KMS-11 (cell line): ENCODE measurements around the gene VEGFB.
A peak's percentile ranks its signal among the peaks of the same experiment; 100 is the strongest.
"Not testable (repeated sequence)": the region's sequence is repeated elsewhere in the genome, so short reads cannot be mapped to it uniquely, and the experiment has no call there.

Experiments
- H2AFZ ChIP-seq: fragments of 200-600 bp; sonication (generic); 2 replicates; pipeline ENCODE4 v1.6.1; 2016; ENCODE audit warnings: antibody characterized with exemption, mixed run types, low read depth
- H3K27ac ChIP-seq: fragments of 200-600 bp; sonication (generic); 2 replicates; pipeline ENCODE4 v1.6.1; 2016; ENCODE audit warnings: mild to moderate bottlenecking, mixed run types
- H3K27me3 ChIP-seq: fragments of 200-600 bp; sonication (generic); 2 replicates; pipeline ENCODE4 v1.6.1; 2017; ENCODE audit warnings: mild to moderate bottlenecking, low read depth, mixed run types, moderate library complexity; ENCODE audit not compliant: insufficient read depth
- H3K36me3 ChIP-seq: fragments of 200-600 bp; sonication (generic); 2 replicates; pipeline ENCODE4 v1.6.1; 2017; ENCODE audit warnings: mild to moderate bottlenecking, mixed run types; ENCODE audit not compliant: insufficient read depth
- H3K4me1 ChIP-seq: fragments of 200-600 bp; sonication (generic); 2 replicates; pipeline ENCODE4 v1.6.1; 2016; ENCODE audit warnings: mild to moderate bottlenecking, low read depth, mixed run types; ENCODE audit not compliant: poor library complexity, severe bottlenecking
- H3K4me2 ChIP-seq: fragments of 200-600 bp; sonication (generic); 2 replicates; pipeline ENCODE4 v1.7.0; 2016; ENCODE audit warnings: mild to moderate bottlenecking, mixed run types
- H3K4me3 ChIP-seq: fragments of 200-600 bp; sonication (generic); IDR thresholded peaks from 2 replicates; pipeline ENCODE4 v1.6.1; 2017; ENCODE audit warnings: low read depth, low read length, mixed read lengths; ENCODE audit not compliant: insufficient read depth
- H3K79me2 ChIP-seq: fragments of 200-600 bp; sonication (generic); 2 replicates; pipeline ENCODE4 v1.6.1; 2016; ENCODE audit warnings: low read depth, mixed run types; ENCODE audit not compliant: insufficient read depth
- H3K9ac ChIP-seq: fragments of 200-600 bp; sonication (generic); 2 replicates; pipeline ENCODE4 v1.6.1; 2016; ENCODE audit warnings: mild to moderate bottlenecking, mixed run types
- H4K20me1 ChIP-seq: fragments of 200-600 bp; sonication (generic); 2 replicates; pipeline ENCODE4 v1.6.1; 2016; ENCODE audit warnings: mild to moderate bottlenecking, mixed run types; ENCODE audit not compliant: insufficient read depth
- TF ChIP-seq, protein P1 (sequence below): fragments of 200-600 bp; sonication (generic); conservative IDR thresholded peaks from 2 replicates; pipeline ENCODE4 v1.6.1; 2017; ENCODE audit warnings: low read depth, mild to moderate bottlenecking, antibody characterized with exemption, low read length, moderate library complexity, mixed read lengths

Gene VEGFB

DNA sequence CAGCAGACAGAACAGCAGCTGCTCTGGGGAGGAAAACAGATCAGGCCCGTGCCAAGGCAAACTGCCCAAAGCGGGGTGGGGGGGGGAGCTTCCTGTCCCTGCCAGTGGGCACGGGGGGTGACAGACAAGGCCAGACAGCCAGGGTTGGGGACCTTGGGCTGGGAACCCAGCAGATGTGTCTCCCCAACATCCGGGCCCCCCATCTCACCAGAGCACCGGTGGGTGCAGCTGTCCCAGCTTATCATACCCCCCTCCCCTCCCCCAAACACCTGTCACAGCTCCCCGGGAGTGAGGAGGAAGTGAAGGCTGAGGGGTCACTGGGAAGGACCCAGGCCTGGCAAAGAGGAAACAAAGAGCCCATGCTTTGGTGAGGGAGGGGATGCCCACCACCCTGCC is 11.0 kb downstream of the VEGFB start:
- Histone ChIP-seq H3K4me2 (peak overlapping the region; percentile 73), H3K4me1 (peaks cover 22% of the 10 kb centered on the region), H3K4me3 (no peak overlapping the region), H3K27me3 (no peaks in the 10 kb centered on the region), H3K27ac (peak overlapping the region; percentile 66), H3K79me2 (peaks cover 31% of the 10 kb centered on the region), H3K9ac (peak overlapping the region; percentile 81), H3K36me3 (peaks cover 4% of the 10 kb centered on the region; the same call in 1 of the 2 replicates), H4K20me1 (no peaks in the 10 kb centered on the region), H2AFZ (no peak overlapping the region)
- TF ChIP-seq, protein P1, sequence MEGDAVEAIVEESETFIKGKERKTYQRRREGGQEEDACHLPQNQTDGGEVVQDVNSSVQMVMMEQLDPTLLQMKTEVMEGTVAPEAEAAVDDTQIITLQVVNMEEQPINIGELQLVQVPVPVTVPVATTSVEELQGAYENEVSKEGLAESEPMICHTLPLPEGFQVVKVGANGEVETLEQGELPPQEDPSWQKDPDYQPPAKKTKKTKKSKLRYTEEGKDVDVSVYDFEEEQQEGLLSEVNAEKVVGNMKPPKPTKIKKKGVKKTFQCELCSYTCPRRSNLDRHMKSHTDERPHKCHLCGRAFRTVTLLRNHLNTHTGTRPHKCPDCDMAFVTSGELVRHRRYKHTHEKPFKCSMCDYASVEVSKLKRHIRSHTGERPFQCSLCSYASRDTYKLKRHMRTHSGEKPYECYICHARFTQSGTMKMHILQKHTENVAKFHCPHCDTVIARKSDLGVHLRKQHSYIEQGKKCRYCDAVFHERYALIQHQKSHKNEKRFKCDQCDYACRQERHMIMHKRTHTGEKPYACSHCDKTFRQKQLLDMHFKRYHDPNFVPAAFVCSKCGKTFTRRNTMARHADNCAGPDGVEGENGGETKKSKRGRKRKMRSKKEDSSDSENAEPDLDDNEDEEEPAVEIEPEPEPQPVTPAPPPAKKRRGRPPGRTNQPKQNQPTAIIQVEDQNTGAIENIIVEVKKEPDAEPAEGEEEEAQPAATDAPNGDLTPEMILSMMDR, result no peak

DNA sequence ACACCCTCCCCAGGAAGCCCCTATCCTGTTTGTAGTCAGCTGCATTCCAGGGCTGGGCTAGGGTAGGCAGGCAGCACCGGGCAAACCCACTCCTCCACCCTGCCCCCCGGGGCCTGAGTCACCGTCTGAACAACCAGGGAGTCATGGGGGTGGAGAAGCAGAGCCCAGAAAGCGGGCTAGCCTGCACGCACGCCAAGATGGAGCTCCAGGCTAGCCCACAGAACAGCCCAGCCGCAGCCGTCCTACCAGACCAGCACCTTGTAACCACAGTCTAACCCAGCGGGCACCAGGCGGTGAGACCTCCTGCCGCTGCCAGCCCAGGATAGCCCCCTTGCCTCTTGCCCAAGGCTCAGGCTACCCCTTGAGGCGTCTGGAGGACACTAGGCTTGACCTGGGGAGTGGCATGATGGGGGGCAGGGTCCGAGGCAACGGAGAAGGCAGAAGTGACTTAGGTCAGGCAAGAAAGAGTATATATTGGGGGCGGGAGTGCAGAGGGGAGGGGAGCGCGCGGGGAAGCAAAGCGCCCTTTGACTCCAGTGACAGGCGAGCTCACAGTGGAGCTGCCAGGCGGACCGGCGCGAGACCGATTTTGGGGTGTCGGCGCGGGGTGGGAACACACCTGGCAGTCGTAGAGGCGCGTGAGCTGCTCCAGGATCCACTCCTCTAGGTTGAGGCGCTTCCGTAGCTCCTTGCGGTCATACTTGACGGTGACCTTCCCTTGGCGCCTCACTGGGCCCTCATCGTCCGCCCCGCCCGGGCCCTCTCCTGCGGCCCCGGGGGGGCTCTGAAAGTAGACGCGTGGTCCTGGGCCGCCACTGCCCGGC is 11.6 kb downstream of the VEGFB start:
- Histone ChIP-seq H2AFZ (no peak overlapping the region), H3K27me3 (no peaks in the 10 kb centered on the region), H3K36me3 (peaks cover 4% of the 10 kb centered on the region; the same call in 1 of the 2 replicates), H3K4me2 (peak overlapping the region; percentile 73), H3K4me1 (peaks cover 21% of the 10 kb centered on the region), H3K79me2 (peaks cover 31% of the 10 kb centered on the region), H3K9ac (peak overlapping the region; percentile 81), H3K4me3 (no peak overlapping the region), H3K27ac (peak overlapping the region; percentile 66), H4K20me1 (no peaks in the 10 kb centered on the region)
- TF ChIP-seq, protein P1, result no peak

DNA sequence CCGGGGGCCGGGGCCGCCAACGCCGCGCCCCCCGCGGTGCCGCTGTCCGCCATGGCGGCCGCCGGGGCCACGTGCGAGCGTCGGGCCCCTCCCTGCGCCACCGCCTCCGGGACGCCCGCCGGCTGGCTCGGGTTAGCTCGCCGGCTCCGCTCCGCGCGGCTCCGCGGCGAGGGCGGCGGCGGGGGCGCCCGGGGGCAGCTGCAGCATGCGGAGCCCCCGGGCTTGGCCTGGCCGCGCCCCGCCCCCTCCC is 12.2 kb downstream of the VEGFB start:
- H4K20me1 ChIP-seq, H3K4me2 ChIP-seq, H3K36me3 ChIP-seq, H3K4me3 ChIP-seq, H2AFZ ChIP-seq, H3K27me3 ChIP-seq: not testable (repeated sequence)
- Histone ChIP-seq H3K4me1 (peaks cover 21% of the 10 kb centered on the region), H3K9ac (peak overlapping the region; percentile 81), H3K79me2 (peaks cover 31% of the 10 kb centered on the region), H3K27ac (peak overlapping the region; percentile 66)

DNA sequence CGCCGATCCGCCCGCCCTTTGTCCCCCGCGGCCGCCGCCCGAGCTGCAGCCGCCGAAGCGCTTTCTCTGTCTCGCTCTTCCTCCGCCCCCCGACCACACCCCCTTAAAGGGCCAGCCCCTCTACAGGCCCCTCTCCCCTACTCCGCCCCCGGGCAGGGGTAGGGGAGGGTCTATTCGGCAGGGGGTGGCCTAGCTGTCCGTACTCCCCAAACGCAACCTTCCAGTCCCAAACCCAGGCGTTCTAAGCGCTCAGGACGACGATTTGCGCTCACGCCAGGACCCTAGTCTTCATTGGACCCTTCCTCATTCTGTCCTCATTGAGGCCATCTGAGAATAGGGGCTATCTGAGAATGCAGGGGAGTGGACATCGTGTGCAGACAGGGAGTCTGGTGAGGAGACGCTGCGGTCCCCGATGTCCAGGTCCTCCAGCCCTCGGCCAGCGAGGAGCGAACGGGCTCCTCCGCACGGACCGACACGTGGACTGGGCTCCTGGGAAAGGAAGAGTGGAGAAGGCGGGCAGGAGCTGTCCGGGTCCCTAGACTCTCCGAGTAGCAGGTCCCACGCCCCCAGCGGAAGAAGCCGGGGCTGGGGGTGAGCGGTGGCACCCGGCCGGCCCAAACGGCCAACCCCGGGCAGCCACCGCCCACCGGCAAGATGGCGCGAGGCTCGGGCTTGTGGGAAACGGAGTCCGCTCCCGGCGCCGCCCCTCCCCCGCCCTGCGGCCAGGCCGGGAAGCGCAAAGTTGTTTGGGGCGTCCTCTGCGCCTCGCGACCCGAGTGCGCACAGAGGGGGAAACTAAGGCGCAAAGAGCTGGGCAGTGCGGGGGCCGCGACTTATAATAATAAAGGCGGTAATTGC is 12.7 kb downstream of the VEGFB start, which contains the start of gene PPP1R14B:
Gene PPP1R14B (minus strand): TSS at position 73 of the 858 bp plus-strand sequence. CDS start 270 bp downstream, outside the sequence.
- peaks cover 26% of the 10 kb centered on the region for H3K79me2 ChIP-seq

More for the DNA sequence above, 12.7 kb downstream of the VEGFB start, which contains the start of gene PPP1R14B:
- Histone ChIP-seq H4K20me1 (no peaks in the 10 kb centered on the region), H2AFZ (peak within 1 kb of the TSS; percentile 83), H3K4me1 (peaks cover 21% of the 10 kb centered on the region), H3K9ac (peak within 1 kb of the TSS; percentile 81), H3K4me2 (peak within 1 kb of the TSS; percentile 100), H3K27ac (peak within 1 kb of the TSS; percentile 68), H3K36me3 (peaks cover 4% of the 10 kb centered on the region; the same call in 1 of the 2 replicates), H3K4me3 (no peak within 1 kb of the TSS), H3K27me3 (no peaks in the 10 kb centered on the region)
- TF ChIP-seq, protein P1, result 0 out of 2 replicates have a peak, but pooled peaks have one; percentile 17
